ENCODE results near the gene BBIP1. TPM values are rescaled to one million over a fixed set of nuclear protein-coding genes. Genes with fewer than 3 reads are reported as not detected.

Gene BBIP1
- total and polyA plus RNA-seq, 10 of the 15 experiments (the other 5 are each of a cell fraction or from before 2014, with no cell fraction given), result 13.8 to 40.8 (median 31.3) TPM

DNA sequence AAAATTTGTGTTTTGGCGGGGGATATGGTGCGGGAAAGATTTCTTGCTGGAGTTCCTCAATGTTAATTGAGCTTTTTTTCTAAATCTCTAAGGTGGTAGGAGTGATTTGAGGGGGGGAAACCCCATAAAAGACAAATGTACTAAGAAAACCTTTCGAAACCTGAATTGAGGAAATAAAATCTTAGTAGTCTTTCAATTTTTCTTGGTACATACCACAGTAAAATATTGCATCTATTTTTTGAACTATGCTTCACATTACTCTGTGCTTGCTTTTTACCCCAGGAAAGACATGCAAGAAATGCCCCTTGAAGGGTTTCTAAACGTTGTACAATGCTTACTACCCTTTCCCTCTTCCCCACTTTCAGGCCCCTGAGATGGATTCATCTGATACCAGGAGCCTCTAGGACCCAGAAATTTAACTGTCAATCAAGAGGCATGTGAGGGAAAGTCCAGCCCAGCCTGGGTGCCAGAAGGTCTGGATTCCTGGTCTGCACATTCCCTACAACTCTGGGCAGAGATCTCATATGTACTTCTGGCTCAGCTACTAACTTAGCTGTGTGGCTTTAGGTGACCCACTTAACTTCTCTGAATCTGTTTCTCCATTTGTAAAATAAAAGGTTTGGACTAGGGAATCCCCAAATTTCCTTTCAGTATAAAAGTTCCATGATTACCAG lies 53.0 kb downstream of the BBIP1 start (continued):
- TF ChIP-seq FOXK2 (IDR thresholded peaks at IDR 0.05) (no peak), NR2F1 (conservative IDR thresholded peaks at IDR 0.05) (no peak), CHD1 (IDR thresholded peaks at IDR 0.05; ENCODE audit: low read depth, low read length) (0 out of 2 replicates have a peak, but pooled peaks have one; percentile 64), EP300 (IDR thresholded peaks at IDR 0.05; ENCODE audit: borderline replicate concordance in 1 of 2, control insufficient read depth in 1 of 2, low read depth in 2 of 2, low read length in 2 of 2) (peak in 1 of 2 experiments; percentile 7; a peak in 1 of 4 replicates), SMAD5 (IDR thresholded peaks at IDR 0.05; ENCODE audit: low read depth) (no peak), GABPA (IDR thresholded peaks at IDR 0.05; ENCODE audit: low read depth) (no peak), POLR2AphosphoS5 (IDR thresholded peaks at IDR 0.05; ENCODE audit: low read length) (no peak), NFYB (IDR thresholded peaks at IDR 0.05; ENCODE audit: insufficient read depth, low read depth, low read length) (no peak), RELA (IDR thresholded peaks at IDR 0.05; ENCODE audit: borderline replicate concordance, partially characterized antibody) (no peak), CBX3 (IDR thresholded peaks at IDR 0.05; ENCODE audit: borderline replicate concordance, low read depth) (no peak), KAT2A (conservative IDR thresholded peaks at IDR 0.05; ENCODE audit: control insufficient read depth, low read depth, low read length) (no peak), YBX1 (IDR thresholded peaks at IDR 0.05) (no peak), KLF5 (IDR thresholded peaks at IDR 0.05; ENCODE audit: partially characterized antibody) (no peak), GATAD2B (conservative IDR thresholded peaks at IDR 0.05; ENCODE audit: low read depth) (0 out of 2 replicates have a peak, but pooled peaks have one; percentile 55), HDGF (IDR thresholded peaks at IDR 0.05) (no peak), NFXL1 (IDR thresholded peaks at IDR 0.05; ENCODE audit: borderline replicate concordance) (no peak), ZNF24 (IDR thresholded peaks at IDR 0.05) (no peak), MYC (IDR thresholded peaks at IDR 0.05; ENCODE audit: insufficient read depth, insufficient read length, insufficient replicate concordance, low read length, severe bottlenecking) (no peak), POLR2AphosphoS2 (IDR thresholded peaks at IDR 0.05; ENCODE audit: low read depth, low read length) (no peak), SPI1 (IDR thresholded peaks at IDR 0.05; ENCODE audit: borderline replicate concordance, insufficient read depth, low read depth, low read length) (peak; percentile 30), RAD51 (IDR thresholded peaks at IDR 0.05) (no peak), LARP7 (IDR thresholded peaks at IDR 0.05) (no peak), RCOR1 (conservative IDR thresholded peaks at IDR 0.05; ENCODE audit: low read depth, low read length) (0 out of 2 replicates have a peak, but pooled peaks have one; percentile 28), EGR1 (IDR thresholded peaks at IDR 0.05; ENCODE audit: borderline replicate concordance in 1 of 2, low read depth in 2 of 2, low read length in 2 of 2) (no peak), MEF2B (IDR thresholded peaks at IDR 0.05; ENCODE audit: partially characterized antibody, poor library complexity, severe bottlenecking) (peak; percentile 60)
- TF ChIP-seq, protein P1, sequence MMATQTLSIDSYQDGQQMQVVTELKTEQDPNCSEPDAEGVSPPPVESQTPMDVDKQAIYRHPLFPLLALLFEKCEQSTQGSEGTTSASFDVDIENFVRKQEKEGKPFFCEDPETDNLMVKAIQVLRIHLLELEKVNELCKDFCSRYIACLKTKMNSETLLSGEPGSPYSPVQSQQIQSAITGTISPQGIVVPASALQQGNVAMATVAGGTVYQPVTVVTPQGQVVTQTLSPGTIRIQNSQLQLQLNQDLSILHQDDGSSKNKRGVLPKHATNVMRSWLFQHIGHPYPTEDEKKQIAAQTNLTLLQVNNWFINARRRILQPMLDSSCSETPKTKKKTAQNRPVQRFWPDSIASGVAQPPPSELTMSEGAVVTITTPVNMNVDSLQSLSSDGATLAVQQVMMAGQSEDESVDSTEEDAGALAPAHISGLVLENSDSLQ (IDR thresholded peaks at IDR 0.05), result peak; percentile 94
- TF ChIP-seq, protein P2, sequence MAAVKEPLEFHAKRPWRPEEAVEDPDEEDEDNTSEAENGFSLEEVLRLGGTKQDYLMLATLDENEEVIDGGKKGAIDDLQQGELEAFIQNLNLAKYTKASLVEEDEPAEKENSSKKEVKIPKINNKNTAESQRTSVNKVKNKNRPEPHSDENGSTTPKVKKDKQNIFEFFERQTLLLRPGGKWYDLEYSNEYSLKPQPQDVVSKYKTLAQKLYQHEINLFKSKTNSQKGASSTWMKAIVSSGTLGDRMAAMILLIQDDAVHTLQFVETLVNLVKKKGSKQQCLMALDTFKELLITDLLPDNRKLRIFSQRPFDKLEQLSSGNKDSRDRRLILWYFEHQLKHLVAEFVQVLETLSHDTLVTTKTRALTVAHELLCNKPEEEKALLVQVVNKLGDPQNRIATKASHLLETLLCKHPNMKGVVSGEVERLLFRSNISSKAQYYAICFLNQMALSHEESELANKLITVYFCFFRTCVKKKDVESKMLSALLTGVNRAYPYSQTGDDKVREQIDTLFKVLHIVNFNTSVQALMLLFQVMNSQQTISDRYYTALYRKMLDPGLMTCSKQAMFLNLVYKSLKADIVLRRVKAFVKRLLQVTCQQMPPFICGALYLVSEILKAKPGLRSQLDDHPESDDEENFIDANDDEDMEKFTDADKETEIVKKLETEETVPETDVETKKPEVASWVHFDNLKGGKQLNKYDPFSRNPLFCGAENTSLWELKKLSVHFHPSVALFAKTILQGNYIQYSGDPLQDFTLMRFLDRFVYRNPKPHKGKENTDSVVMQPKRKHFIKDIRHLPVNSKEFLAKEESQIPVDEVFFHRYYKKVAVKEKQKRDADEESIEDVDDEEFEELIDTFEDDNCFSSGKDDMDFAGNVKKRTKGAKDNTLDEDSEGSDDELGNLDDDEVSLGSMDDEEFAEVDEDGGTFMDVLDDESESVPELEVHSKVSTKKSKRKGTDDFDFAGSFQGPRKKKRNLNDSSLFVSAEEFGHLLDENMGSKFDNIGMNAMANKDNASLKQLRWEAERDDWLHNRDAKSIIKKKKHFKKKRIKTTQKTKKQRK (IDR thresholded peaks at IDR 0.05; ENCODE audit: low read depth, low read length), result no peak

All from GM12878 (cell line).